ENCODE data around the gene FBL.
A peak's percentile ranks its signal among the peaks of the same experiment; 100 is the strongest.

Gene FBL

DNA sequence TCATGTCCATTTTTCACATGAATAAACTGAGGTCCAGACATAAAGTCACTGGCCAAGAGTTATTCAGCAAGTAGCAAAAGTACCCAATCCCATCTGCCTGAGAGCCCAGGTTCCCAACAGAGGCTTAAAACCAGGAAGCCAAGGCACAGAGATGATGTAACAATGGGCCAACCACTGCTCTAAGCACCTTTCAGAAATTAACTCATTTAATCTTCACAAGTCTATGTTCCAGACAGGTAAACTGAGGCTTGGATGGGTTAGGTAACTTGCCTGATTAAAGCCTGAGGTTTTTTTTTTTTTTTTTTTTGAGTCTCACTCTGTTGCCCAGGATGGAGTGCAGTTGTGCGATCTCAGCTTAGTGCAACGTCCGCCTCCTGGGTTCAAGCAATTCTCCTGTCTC lies 8.2 kb downstream of the FBL start:
- Mint-ChIP-seq H3K27me3 (no peaks in the 10 kb centered on the region), H3K4me3 (no peak overlapping the region), H3K27ac (no peak overlapping the region), H3K9me3 (no peaks in the 10 kb centered on the region), H3K36me3 (peaks cover 16% of the 10 kb centered on the region), H3K4me1 (peaks cover 35% of the 10 kb centered on the region)

DNA sequence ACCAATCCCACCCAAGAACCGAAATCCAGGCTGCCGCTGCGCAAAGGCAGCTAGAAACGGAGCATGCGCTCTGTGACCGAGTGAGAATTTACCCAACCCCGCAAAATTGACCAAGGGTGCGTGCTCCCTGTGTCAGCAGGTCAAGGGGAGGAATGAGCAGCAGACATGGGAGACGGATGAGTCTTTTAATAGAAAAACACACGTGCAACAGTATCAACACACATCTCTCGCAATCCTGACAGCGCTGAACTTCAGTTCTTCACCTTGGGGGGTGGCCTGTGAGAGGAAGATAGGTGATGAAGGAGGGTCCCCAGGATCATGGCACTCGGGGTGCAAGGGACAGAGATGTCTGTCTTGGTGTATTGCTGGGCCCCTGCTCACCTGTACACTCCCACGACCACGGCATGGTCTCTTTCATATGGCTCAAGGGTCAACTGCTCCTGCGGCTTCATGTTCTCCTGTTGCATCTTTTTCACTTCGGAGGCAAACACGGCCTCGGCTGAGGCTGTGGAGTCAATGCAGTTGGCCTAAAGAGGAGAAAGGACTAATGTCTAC lies 11.8 kb downstream of the FBL start:
- no peaks in the 10 kb centered on the region for H3K27me3 Mint-ChIP-seq
- H3K4me1 Mint-ChIP-seq, result peaks cover 32% of the 10 kb centered on the region
- H3K4me3 Mint-ChIP-seq, result peak overlapping the region; percentile 82
- H3K9me3 Mint-ChIP-seq, result no peaks in the 10 kb centered on the region
- H3K36me3 Mint-ChIP-seq, result peaks cover 15% of the 10 kb centered on the region
- peak overlapping the region; percentile 77 for H3K27ac Mint-ChIP-seq

DNA sequence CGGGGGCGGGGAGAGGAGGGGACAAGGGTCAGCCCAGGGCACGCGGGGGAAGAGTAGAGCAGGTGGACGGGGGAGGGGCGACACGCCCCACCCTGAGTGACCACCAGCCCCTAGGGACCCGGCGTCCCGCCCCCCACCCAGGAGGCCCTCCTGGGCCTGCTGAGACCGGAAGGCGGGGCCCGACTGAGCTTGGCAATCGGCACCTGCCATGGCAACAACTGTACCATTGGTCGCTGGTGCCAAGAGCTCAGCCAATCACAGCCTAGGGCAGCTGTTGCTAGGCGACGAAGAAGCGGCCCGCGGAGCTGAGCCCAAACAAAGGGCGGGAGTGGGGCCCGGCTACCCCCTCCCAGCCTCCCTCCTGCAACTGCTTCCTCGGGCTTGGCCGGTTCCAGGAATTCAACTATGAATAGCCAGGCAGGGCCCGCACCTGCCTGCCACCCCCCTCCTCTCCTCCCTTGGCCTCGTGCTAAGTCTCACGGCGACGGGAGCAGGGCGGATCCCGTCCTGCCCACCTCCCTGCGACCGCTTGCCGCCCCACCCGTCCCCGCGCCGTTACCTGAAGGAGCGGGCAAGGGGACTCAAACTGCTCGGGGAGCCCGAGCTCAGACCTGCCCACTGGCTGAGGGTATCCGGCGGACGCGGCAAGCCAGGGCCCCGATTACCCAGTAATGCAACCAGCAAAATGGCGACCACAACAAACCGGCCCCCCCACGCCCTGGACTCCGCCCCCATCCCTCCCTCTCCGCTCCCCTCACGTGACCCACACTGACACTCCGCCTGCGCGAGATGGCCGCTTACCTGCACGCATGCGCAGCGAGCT lies 12.5 kb downstream of the FBL start, which contains the start of gene DYRK1B:
TSS of gene DYRK1B (minus strand) at position 699 of the 823 bp plus-strand sequence. CDS start 2,295 bp downstream, outside the sequence.
- Mint-ChIP-seq H3K4me1 (peaks cover 34% of the 10 kb centered on the region), H3K9me3 (no peaks in the 10 kb centered on the region), H3K4me3 (peak within 1 kb of the TSS; percentile 83), H3K36me3 (peaks cover 15% of the 10 kb centered on the region), H3K27me3 (no peaks in the 10 kb centered on the region), H3K27ac (peak within 1 kb of the TSS; percentile 77)

DNA sequence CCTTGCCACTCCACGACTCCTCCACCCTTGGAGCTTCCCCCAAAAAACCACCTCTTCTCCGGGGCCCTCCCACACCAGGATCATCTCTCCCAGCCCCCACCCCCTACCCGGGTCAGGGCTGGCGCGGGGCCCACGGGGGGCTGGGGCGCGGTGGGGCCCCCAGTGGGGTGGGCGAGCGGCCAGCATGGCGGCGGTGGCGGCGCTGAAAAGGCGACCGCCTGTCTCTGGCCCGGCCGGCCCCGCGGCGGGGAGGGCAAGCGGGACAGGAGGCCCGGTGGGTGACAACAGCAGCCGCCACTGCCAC lies 13.1 kb downstream of the FBL start:
- H3K36me3 Mint-ChIP-seq, result peaks cover 16% of the 10 kb centered on the region
- H3K27ac Mint-ChIP-seq, result peak overlapping the region; percentile 76
- no peaks in the 10 kb centered on the region for H3K27me3 Mint-ChIP-seq
- no peaks in the 10 kb centered on the region for H3K9me3 Mint-ChIP-seq
- H3K4me1 Mint-ChIP-seq, result peaks cover 38% of the 10 kb centered on the region
- peak overlapping the region; percentile 83 for H3K4me3 Mint-ChIP-seq

DNA sequence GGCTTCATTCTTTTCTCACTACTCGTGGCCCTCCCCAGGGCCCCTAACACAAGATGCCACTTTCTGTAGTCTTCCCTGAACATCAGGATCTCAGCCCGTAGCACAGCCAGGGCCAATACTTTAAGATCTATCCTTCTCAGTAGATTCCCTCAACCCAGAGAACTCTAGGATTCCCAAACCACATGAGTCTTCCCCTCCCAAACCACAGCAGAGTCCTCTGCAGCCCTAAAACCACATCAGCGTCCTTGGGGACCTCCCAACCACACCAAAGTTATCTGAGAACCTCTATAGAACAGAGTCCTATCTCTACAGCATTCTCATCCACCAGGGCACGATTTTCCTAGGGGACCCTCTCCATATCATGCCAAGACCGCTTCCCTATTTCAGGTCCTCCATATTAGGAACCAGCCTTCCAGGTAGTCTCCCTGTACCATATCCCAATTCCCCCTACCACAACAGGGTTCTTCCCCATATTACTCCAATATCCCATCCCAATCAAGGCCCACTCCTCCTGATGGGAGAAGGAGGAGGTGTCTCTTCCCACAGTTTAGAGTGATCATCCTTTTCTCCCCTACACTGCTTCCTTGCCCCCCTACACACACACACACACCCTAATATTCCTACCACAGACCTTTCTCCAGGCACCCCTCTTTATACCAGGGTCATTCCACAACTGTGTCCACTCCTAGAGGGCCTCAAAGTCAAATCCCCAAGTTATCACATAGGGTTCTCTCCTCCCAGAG lies 13.7 kb downstream of the FBL start:
- Mint-ChIP-seq H3K27me3 (no peaks in the 10 kb centered on the region), H3K36me3 (peaks cover 14% of the 10 kb centered on the region), H3K9me3 (no peaks in the 10 kb centered on the region), H3K4me1 (peaks cover 38% of the 10 kb centered on the region), H3K27ac (peak overlapping the region; percentile 76), H3K4me3 (peak overlapping the region; percentile 83)

DNA sequence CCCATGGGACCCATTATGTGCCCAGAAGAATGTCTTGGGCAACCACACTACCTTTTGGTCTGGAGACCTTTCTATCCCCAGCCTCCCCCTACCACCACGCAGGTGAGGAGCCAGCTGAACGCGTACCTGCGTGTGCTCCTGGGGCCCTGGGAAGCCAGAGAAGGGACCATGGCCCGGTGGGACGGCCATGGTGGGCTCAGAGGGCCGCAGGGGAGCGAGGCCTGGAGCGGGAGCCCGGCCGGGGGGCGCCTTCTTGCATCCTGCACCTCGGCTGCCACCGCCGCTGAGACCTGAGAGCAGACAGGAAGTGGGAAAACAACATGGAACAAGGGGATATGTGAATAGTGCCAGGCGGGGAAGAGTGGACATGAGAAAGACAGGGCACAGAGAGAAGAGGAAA lies 14.5 kb downstream of the FBL start:
- H3K36me3 Mint-ChIP-seq, result peaks cover 12% of the 10 kb centered on the region
- peaks cover 38% of the 10 kb centered on the region for H3K4me1 Mint-ChIP-seq
- H3K4me3 Mint-ChIP-seq, result peak overlapping the region; percentile 83
- no peaks in the 10 kb centered on the region for H3K9me3 Mint-ChIP-seq
- no peaks in the 10 kb centered on the region for H3K27me3 Mint-ChIP-seq
- peak overlapping the region; percentile 76 for H3K27ac Mint-ChIP-seq

DNA sequence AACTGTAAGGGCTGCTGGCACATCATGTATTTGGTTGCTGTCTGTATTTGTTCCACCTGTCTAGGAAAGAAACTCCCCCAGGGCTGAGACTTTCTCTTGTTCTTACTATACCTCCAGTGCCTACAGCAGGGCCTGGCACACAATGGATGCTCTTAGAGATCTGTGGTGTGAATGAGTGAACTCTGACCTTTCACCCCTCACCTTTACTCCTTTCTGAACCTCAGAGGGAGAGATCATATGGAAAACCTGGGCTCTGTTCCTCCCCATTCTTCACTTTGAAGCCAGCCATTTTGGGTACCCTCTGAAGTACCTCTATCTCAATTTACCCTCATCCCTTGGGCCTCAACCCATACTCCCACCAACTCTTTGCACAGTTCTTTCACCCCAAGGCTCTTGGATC lies 15.3 kb downstream of the FBL start:
- Mint-ChIP-seq H3K4me3 (no peak overlapping the region), H3K27ac (no peak overlapping the region), H3K4me1 (peaks cover 38% of the 10 kb centered on the region), H3K36me3 (peaks cover 11% of the 10 kb centered on the region), H3K27me3 (no peaks in the 10 kb centered on the region), H3K9me3 (no peaks in the 10 kb centered on the region)

DNA sequence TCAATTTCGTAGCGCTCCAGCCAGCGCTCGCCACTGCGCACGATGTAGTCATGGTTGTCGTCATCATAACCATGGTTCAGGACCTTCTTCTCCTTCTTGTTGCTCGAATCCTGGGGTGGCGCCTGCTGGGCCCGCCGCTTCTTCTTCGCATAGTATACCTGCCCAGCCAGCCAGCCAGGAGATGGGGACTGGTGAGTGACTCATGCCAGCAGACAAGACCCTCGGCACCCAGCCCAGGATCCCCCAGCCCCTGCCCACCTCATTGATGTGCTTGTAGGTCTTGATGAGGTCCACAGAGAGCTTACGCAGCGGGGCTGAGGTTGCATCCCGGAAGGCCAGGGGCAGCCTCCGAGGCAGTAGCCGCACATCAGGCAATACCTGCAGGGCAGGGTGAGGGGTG lies 15.8 kb downstream of the FBL start:
- H3K4me3 Mint-ChIP-seq, result no peak overlapping the region
- H3K27ac Mint-ChIP-seq, result no peak overlapping the region
- H3K9me3 Mint-ChIP-seq, result no peaks in the 10 kb centered on the region
- peaks cover 38% of the 10 kb centered on the region for H3K4me1 Mint-ChIP-seq
- H3K36me3 Mint-ChIP-seq, result peaks cover 11% of the 10 kb centered on the region
- H3K27me3 Mint-ChIP-seq, result no peaks in the 10 kb centered on the region

DNA sequence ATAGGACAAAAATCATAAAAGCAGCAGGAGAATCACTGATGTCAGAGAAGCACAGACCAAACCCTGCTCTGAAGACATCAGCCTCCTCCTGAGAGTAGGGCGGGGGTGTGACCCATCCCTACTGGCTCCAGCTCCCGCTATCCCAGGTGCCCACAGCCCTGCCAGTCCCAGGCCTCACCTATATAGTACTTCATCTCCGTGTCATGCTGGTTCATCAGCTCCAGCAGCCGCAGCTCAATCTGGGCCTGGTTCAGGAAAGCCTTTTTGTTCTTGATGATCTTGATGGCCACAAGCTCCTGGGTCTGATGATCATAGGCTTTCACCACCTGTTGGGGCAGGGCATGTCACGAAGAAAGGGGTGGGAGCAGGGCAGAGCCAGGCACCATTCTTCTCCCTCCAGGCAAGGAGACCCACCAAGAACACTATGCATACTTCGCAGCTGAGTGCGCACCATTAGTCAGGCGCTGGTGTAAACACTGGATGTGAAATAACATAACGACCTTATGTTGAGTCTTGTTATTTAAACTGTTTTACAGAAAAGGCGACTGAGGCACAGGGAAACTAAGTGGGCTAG lies 16.4 kb downstream of the FBL start:
- no peak overlapping the region for H3K27ac Mint-ChIP-seq
- no peak overlapping the region for H3K4me3 Mint-ChIP-seq
- H3K36me3 Mint-ChIP-seq, result peaks cover 11% of the 10 kb centered on the region
- peaks cover 38% of the 10 kb centered on the region for H3K4me1 Mint-ChIP-seq
- no peaks in the 10 kb centered on the region for H3K9me3 Mint-ChIP-seq
- no peaks in the 10 kb centered on the region for H3K27me3 Mint-ChIP-seq

DNA sequence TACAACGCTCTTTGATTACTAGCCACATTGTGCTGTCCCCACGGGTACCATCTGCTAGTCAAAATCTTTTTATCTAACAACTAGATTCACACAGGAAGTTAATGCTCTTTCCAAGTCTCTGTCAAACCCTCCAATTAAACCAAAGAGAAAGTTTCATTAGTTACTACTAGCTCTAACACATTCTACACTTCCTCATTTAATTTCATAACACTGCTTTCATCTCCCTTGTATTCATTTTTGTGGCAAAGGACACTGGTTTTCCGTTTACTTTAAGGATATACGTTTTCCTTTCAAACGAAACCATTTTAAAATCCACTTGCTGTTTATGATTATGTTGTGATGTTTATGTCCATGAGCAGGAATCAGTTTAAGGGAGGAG lies 17.5 kb downstream of the FBL start:
- peaks cover 8% of the 10 kb centered on the region for H3K36me3 Mint-ChIP-seq
- H3K27ac Mint-ChIP-seq, result peak overlapping the region; percentile 1

DNA sequence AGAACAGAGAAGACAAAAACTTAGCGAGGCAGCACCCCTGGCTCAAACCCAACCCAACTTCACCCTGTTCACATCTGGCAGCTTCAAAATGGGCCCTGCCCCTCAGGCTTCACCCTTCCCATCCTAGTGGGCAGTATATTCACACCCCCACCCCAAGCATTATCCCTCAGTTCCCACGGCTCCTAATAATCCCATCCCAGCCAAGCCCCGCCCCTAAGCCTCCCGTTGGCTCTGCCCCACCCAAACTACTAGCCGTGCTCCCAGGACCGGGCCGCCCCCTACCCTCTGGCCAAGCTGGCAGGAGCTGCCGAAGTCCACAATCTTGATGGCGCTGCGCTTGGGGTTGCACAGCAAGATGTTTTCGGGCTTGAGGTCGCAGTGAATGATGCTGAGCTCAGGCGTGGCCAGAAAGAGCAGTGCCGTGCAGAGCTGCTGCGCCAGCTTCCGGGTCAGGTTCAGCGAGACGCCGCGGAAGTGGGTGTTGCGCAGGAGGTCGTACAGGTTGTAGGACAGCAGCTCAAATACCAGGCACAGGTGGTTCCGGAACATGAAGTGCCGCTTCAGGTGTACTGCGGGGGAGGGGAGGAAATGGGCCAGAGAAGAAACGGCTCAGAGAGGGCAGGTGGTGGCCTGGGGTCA lies 18.0 kb downstream of the FBL start:
- no peak overlapping the region for H3K4me3 Mint-ChIP-seq

More for the DNA sequence above, 17.5 kb downstream of the FBL start:
- H3K4me3 Mint-ChIP-seq, result no peak overlapping the region
- H3K9me3 Mint-ChIP-seq, result no peaks in the 10 kb centered on the region
- H3K27me3 Mint-ChIP-seq, result no peaks in the 10 kb centered on the region
- peaks cover 29% of the 10 kb centered on the region for H3K4me1 Mint-ChIP-seq

DNA sequence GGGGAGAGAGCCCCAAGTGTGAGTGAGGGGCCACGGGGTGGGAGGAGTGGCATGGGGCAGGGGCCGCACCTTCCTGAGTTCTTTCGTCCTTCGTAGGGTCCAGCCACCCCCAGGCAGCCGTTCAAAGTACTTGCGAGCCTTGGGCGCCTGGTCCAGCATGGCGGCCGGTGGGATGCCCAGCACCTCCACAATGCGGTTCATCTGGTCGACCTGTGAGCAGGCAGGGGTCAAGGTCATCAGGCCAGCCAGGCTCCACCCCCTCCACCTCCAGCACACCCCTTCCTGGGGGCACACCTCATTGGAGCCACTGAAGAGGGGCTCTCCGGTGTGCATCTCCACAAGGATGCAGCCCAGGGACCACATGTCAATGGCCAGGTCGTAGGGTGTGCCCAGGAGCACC lies 19.0 kb downstream of the FBL start:
- peaks cover 6% of the 10 kb centered on the region for H3K36me3 Mint-ChIP-seq
- no peaks in the 10 kb centered on the region for H3K27me3 Mint-ChIP-seq
- H3K9me3 Mint-ChIP-seq, result no peaks in the 10 kb centered on the region
- H3K27ac Mint-ChIP-seq, result no peak overlapping the region
- peaks cover 21% of the 10 kb centered on the region for H3K4me1 Mint-ChIP-seq
- H3K4me3 Mint-ChIP-seq, result no peak overlapping the region

More for the DNA sequence above, 18.0 kb downstream of the FBL start:
- Mint-ChIP-seq H3K4me1 (peaks cover 29% of the 10 kb centered on the region), H3K27ac (no peak overlapping the region), H3K9me3 (no peaks in the 10 kb centered on the region), H3K36me3 (peaks cover 8% of the 10 kb centered on the region), H3K27me3 (no peaks in the 10 kb centered on the region)

DNA sequence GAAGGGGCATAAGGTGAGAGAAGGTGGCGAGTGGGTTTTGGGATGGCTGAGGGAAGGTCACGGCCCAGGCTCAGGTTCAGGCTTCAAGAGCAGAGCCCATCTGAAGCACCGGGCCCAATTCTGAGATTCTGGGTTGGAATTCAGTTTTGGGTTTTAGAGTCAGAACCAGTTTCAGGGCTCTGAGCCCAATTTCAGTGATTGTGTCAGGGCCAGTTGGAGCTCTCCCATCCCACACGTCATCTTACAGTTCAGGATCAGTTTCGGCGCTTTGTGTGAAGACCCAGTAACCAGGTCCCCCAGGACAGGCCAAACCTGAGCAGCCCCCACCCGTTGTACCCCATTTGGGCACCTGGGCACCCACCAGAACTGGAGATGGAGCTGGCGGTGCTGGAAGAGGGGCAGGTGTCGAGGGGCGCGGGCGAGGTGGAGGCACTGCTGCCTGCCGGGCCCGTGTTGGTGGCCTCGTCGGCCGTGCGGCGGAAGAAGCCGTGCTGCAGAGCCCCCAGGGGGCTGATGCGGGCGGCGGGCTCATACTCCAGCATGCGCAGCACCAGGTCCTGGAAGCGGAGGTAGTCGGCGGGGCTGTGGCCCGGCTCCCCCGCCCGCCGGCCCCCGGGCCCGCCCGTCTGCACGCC lies 19.8 kb downstream of the FBL start:
- no peak overlapping the region for H3K4me3 Mint-ChIP-seq
- H3K27ac Mint-ChIP-seq, result no peak overlapping the region
- no peaks in the 10 kb centered on the region for H3K9me3 Mint-ChIP-seq
- peaks cover 15% of the 10 kb centered on the region for H3K4me1 Mint-ChIP-seq
- peaks cover 5% of the 10 kb centered on the region for H3K36me3 Mint-ChIP-seq
- H3K27me3 Mint-ChIP-seq, result no peaks in the 10 kb centered on the region

DNA sequence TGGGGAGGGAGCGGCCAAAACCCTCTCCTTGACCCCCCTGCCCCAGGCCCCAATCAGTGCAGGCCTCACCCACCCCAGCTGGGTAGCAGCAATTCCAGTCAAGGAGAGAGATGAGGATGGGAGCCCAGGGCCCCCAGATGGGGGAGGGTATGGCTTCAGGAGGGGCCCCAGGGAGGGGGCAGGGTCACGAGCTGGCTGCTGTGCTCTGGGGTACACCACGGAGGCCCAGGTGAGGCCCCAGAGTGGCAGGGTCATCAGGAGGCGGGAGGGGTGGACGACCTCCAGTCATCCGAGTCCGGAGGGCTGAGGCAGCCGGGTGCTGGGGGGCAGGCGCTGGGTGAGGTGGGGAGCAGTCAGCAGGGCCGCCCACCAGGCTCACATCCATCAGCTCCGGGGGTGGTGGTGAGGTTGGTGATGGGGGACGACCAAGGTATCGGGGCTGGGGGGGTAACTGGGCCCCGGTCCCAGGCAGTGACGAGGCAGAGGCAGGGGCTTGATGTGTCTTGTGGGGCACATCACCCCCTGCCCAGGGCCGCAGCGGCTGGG lies 20.6 kb downstream of the FBL start:
- no peak overlapping the region for H3K4me3 Mint-ChIP-seq
- H3K9me3 Mint-ChIP-seq, result no peaks in the 10 kb centered on the region
- peaks cover 5% of the 10 kb centered on the region for H3K36me3 Mint-ChIP-seq
- H3K27ac Mint-ChIP-seq, result no peak overlapping the region
- peaks cover 9% of the 10 kb centered on the region for H3K4me1 Mint-ChIP-seq
- no peaks in the 10 kb centered on the region for H3K27me3 Mint-ChIP-seq

DNA sequence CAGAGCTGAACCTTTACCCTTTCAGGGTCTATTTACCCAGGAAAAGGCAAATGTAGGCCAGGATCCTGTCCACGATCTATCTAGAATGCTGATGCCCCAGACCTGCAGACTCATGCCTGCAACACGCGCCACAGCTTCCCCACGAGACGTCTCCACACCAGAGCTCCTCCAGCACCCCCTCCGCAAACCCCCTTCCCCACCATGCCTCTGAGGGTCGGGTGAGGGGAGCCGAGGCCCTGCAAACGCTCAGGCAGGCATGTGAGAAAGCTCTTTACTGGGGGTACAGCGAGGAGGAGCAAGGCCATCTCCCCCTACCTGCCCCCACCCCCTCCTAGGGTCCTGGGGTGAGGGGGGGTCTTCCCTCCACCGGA lies 21.1 kb downstream of the FBL start:
- Mint-ChIP-seq H3K4me1 (peaks cover 9% of the 10 kb centered on the region), H3K36me3 (peaks cover 6% of the 10 kb centered on the region), H3K27me3 (no peaks in the 10 kb centered on the region), H3K9me3 (no peaks in the 10 kb centered on the region), H3K4me3 (no peak overlapping the region), H3K27ac (no peak overlapping the region)
